Stimulated activated naive CD4-positive, alpha-beta T cell (primary cell): ENCODE results near the gene TBC1D24.

ENCODE experiments used
- DNase-seq, 6 experiments: peaks; one replicate each; lab custom pipeline; 2025; lab: John Stamatoyannopoulos, UW

Gene TBC1D24

DNA sequence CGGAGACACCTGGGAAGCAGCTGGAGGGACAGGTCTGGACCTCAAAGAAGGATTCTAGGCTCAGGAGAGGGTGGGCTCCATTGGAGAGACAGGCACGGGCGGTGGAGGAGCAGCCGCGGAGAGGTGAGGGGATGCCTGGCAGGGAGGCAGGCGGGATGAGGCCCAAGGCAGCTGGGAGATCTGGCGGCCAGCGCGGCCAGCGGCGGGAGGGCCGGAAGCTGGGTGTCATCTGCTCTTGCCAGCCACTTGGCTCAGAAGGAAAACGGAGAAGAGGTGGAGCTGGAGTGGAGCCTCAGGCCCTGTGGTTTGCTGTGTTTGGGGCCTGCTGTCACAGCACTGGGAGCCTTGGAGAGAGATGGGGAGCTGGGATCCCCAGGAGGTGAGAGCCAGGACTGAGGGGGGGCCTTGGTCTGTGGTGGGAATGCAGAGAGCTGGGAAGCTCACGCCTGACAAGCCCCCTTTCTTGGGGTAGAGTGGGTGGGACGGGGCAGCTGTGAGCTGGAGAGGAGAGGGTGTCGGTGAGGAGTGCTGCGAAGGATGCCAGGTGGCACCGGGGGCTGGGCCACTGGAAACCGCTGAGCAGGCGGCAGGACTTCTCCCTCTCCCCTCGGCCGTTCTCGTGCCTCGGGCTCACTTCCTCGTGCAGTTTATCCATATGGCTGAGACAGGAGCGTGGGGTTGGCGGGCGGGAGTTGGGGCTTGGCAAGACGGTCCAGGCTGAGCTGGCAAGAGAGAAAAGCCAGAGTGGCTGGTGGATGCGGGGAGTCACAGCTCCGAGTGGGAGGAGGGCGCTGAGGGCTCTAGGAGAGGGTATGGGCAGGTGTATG lies 8.0 kb downstream of the TBC1D24 start:
- DNase-seq: no peak

DNA sequence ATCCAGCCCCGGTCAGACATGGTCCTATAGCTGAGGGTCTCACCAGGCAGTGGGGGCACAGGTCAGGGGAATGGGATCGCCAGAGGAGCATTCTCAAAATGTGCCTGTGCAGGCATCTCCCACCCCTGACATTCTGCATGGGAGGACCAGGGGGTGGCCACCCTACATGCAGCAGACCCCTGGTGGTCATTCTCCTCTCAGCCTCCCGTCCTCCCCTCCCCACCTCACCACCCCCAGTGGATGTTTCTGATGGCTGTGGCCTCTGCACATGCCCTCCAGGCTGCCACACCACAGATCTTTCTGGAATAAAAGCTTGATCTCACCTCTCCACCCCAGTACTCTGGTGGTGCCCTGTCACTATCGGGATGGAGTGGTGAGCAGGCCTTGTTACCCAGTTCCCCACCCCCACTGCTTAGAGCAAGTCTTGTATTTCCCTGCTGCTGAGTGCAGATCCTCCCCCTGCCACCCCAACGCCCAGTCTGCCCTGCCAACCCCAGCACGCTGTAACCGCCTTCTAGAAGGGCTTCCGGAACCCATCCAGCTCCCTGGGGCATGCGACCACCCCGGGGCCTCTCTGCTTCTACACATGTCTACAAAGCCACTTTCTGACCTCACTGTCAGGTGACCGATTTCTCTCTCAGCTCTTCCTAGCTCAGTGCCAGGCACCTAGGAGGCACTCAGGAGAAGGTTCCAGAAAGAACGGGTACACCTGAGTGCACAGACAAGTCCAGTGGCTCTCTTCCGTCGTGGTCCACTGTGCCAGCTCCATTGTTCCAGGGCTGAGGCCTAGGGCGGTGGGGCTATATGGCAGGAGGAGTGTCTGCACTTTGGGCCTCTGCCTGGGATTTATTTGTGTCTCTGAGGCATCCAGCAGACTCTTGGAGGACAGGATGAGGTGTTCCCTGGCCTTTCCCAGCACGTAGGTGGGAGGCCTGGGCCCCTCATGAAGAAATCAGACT lies 9.3 kb downstream of the TBC1D24 start:
- DNase-seq: no peak

DNA sequence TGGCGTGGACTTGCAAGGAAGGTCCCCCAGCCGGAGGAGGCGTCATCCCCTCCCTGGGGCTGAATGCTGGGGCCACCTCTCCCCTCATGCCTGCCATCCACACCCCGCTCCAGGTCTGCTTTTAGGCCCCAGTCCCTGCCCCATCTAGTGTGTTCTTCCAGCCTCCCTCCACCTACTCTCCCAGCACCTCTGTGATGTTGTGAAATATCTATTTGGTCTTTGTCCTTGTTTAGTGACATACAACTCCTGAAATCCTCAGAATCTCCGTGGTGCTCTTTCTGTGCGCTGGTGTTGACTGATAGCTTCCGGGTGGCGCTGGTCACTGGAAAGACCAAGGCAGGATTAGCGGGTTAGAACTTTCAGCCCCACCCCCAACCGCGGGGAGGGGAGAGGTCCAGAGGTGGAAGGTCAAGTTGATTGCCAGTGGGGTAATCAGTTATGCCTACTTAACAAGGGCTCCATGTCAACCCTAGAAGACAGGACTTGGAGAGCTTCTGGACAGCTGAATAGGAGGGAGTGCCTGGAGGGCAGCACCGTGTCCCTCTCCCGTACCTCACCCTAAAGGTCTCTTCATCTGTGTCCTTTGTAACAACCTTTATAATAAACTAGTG lies 10.1 kb downstream of the TBC1D24 start:
- DNase-seq: no peak

DNA sequence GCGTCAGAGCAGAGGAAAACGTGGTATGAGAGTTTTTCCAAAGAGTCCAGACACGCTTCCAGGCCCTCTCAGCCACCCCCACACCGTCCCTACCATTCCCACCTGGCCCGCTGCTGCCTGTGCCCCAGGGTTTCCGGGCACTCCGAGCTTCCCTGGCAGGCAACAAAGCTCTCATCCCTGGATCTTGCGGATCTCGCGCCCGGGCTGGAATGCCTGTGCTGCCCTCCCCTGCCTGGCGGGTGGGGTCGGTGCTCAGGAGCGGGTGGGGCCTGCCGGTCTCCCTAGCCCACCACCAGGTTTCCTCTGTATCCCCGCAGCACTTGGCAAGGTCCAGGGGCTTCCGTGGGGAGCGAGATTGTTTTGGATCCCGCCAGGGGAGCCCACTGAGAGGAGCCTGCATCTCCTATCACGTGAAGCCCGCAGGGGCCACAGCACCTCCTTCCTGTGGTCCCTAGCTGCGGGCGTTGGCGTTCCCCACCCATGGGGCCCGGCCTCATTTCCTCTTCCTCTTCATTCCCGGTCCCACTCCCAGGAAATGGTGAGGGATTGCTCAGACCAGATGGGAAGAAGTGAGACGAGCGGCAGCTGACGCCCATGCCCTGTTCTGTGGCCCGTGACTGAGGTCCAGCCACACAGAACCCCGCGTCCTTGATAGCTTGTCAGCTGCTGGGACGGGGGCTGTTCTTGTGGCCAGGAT lies 11.0 kb downstream of the TBC1D24 start:
- no peak for DNase-seq

DNA sequence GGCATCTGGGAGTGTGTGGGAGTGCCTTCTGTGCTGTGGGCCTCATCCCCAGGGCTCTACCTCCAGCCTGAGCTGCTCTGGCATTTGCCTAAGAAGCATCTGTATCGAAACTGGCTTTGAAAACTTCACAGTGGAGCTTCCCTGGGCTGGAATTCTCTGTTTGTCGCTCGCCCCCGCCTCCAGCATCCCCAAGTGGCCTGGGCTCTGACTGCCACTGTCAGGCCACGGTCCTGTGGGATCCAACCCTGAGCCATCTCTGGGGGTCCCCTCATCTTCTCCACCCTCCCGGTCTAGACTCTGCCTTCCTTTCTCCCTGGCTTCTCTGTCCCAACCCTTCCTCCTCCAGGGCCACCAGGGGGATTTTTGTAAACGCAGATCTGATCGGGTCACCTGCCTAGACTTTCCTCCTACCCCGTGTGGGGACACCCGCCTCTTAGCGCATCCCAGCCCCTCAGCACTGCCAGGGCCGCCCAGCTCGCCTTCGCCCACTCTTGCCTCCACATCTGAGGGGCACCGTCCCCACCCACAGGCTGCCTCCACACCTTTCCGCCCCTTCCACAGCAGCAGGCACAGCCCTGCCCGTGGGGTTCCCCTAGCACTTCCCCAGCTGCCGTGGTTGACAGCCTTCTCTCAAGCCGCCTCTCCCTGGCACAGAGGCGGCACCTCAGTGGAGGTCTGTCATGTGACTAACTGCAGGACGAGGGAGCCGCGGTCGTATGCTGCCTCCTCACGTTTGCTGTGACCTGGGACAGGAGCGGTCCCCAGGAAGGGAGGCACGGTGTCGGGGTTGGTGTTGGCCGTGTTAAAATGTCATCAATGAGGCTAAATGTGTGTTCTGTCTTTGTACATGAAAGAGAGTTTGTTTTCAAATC lies 12.0 kb downstream of the TBC1D24 start:
- peak; percentile 60 to 83 (median 78) for DNase-seq

DNA sequence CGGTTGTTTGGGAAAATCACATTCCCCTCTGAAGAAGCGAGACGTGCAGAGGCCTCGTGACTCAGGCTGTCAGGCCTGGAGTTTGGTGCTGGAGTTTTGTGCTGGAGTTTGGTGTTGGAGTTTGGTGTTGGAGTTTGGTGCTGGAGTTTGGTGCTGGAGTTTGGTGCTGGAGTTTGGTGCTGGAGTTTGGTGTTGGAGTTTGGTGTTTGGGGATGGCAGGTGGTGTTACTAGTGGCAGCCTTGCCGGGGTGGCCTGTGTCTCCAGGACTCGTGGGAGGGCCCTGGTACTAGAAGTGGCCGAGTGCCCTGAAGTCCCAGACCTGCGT lies 12.6 kb downstream of the TBC1D24 start:
- no peak for DNase-seq

DNA sequence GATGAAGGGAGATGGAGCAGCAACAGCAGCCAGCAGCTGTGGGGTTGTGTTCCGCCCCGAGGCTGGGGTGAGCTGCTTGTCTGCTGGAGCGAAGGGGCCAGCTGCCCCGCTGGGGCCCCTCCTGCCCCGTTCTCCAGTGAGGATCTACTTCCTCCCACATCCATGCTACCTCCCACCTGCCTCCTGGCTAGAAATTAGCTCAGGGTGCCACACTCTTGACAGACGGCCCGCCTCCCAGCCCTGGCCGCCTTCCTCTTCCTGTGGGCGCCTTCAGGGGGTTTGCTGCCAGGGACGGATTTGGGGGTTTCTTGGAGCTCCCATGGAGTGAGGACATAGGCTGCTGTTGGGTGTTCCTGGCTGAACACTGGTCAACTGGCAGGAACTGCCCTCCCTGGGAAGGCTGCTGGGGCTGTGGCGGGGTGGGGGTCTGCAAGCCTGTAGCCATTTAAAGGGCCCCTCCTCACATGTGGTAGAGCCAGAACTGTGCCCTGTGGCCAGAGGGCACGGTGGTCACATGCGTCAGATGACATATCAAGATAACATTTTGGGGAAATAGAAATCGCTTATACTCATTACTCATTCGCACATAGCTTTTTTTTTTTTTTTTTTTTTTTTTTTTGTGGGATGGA lies 13.1 kb downstream of the TBC1D24 start:
- DNase-seq: no peak

DNA sequence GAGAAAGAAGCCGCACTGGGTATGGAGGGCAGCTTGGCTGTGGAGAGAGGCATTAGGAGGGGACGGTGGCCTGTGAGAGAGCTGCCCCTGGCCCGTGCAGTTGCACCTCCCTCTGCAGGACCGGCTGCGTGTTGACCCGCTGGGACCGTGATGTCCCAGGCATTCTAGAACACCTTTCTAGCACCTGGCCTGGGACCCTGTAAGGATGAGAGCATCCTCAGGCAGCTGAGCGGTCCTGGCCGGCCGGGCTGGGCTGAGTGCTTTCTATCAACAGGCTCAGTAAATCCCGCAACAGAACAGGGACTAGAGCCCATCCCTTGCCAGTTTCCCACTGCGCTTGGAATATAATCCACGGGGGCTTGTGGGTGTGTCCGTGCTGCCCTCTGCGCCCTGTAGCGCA lies 14.7 kb downstream of the TBC1D24 start:
- DNase-seq: no peak

DNA sequence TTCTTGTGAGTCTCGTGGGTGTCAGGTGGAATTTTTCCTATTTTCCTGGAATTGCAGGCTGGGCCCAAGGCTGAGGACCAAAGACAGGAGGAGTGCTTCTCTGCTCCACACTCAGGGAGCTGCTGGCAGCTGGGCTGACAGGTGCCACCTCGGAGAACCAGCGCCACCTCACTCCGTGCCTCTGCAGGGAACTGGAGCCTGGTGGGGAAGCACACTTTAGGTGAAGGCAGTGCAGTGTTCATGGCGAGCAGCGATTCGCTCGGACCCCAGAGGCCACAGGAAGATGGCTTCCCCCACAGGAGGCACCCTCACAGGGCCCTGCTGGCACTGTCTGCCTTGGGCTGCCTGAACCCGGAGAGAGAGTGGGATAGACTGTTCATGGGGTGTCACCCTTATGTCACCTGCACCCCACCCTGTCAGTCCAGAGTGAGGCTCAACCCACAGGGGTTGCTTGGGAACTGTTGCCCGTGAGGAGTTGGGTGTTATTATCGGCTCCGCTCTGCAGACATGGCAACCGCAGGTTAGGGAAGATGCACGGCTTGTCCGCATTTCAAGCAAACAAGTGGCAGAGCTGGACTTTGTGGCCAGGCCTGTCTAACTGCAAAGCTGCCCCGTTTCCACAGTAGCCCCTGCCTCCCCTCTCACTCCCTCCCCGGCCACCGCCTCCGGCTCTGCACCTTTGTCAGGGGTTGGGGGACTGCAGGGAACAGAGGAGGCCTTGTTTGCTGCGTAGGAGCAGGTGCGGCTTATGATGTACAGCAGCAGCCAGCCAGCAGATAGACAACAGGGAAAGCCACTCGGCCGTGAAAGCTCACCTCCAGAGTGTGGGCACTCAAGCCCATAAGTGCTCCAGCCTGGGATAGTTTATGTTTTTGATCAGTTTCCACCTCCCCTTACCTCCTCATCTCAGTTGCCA lies 15.5 kb downstream of the TBC1D24 start:
- no peak for DNase-seq

DNA sequence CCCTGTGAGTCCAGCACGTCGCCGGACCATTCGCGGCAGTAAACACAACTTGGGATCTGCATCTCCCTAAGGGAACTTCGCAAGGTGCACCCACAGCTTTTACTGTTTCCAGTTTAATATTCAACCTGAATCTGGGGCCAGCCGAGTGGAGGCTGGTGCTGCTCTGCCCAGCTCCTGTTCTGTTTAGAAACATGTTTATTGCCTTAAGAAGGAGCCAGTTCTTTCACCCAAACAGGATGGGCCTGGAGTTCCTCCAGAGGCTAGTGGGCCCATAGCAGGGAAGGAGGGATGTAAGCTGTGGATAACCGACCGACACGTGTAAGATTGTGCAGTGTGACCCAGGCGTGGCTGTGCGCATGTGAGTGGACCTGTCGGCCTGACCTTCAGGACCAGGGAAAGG lies 17.4 kb downstream of the TBC1D24 start:
- no peak for DNase-seq

DNA sequence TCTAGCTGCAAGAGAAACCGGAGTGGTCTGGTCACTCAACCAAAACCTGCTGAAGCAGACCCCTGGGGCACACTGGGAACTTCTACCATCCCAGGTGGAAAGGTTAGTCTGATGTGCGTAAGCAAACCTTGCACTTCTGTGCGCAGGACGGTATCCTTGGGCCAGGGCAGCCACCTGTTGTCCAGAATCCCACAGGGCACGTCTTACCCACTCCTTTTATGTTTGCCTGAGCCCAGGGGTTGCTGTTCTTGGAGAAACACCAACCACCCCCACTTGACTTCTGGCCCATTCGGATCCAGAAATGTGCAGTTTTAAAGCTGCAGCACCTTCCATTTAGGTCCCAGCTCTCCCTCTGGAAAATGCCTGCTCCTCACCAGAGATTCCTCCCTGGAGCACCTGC lies 18.7 kb downstream of the TBC1D24 start:
- no peak for DNase-seq

DNA sequence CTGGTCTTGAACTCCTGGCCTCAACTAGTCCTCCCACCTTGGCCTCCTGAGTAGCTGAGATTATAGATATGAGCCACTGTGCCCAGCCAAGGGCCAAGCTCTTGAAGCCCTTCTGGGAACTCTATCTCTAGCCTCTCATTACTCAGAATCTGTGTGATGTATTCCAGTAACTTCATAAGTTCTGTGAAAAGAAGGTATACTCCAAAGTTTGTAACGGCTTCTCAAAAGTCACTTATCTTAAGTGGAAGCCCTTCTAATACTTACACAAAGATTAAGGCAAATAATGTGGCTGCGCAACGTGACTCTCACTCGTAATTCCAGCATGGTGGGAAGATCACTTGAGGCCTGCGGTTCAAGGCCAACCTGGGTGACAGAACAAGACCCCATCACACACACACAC lies 19.7 kb downstream of the TBC1D24 start:
- no peak for DNase-seq

DNA sequence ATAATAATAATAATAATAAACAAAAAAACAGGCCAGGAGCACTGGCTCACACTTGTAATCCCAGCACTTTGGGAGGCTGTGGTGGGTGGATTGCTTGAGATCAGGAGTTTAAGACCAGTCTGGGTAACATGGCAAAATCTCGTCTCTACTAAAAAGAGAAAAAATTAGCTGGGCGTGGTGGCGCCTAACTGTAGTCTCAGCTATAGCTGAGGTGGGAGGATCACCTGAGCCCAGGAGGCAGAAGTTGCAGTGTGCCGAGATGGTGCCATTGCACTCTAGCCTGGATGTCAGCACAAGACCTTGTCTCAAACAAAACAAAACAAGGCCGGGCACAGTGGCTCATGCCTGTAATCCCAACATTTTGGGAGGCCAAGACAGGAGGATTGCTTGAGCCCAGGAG lies 20.1 kb downstream of the TBC1D24 start:
- DNase-seq: no peak

DNA sequence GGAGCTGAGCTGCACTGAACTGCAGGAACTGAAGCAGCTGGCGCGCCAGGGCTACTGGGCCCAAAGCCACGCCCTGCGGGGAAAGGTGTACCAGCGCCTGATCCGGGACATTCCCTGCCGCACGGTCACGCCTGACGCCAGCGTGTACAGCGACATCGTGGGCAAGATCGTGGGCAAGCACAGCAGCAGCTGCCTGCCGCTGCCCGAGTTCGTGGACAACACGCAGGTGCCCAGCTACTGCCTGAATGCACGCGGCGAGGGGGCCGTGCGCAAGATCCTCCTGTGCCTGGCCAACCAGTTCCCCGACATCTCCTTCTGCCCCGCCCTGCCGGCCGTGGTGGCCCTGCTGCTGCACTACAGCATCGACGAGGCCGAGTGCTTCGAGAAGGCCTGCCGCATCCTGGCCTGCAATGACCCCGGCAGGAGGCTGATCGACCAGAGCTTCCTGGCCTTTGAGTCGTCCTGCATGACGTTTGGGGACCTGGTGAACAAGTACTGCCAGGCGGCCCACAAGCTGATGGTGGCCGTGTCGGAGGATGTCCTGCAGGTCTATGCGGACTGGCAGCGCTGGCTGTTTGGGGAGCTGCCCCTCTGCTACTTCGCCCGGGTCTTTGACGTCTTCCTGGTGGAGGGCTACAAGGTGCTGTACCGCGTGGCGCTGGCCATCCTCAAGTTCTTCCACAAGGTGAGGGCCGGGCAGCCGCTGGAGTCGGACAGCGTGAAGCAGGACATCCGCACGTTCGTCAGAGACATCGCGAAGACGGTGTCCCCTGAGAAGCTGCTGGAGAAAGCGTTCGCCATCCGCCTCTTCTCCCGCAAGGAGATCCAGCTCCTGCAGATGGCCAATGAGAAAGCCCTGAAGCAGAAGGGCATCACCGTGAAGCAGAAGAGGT lies 21.5 kb downstream of the TBC1D24 start:
- DNase-seq: no peak

DNA sequence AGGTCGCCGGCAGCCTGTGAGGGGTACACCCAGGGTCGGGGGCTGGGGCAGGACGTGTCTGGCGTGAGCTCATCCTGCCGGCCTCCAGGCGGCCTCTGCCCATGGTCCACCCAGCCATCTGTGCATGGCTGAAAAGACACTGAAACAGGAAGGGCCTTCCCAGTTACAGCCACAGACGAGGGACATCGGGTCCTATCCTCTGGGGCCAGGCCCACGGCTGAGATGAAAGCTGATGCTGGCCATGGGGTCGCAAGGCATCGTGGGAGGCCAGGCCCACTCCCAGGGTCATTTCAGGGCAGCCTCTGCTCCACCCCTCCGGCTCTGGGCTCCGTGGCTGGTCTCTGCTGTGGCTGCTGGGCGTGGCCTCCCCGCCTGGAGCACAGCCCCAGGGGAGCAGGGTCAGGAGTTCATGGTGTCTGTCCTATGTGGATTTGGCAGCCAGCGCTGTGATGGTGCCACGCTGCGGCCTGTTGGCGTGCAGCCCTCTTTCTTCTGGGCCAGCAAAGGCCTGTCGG lies 22.2 kb downstream of the TBC1D24 start:
- DNase-seq: no peak

DNA sequence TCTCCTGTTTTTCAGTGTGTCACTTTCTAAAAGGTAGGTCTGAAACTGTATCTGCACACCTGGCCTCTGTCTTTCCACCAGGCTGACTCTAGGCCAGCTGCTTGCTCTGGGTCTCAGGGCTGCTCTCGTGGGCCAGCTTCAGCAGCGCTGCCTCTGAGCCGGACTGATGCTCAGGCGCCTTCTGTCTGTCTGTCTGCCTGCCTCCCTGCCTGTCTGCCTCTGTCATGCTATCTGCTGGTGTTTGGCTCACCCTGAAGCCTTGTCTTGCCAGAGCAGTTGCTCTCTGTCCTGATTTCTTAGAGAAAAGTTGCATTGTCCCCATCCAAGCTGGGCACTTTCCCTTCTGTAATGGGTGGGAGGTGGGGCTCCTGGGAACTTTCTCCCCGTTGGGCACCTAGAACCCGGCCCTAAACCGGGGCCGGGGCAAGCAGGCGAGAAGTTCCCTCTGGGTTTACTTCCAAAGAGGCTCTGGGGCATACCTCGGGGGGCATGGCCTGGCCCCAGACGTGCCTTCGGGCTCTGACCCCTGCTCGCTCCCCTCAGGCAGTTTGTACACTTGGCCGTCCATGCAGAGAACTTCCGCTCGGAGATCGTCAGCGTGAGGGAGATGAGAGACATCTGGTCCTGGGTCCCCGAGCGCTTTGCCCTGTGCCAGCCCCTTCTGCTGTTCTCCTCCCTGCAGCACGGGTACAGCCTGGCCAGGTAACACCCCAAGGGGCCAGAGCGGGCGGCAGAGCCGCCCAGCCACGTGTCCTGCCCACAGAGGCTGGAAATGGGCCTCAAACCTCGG lies 23.0 kb downstream of the TBC1D24 start:
- DNase-seq: no peak

DNA sequence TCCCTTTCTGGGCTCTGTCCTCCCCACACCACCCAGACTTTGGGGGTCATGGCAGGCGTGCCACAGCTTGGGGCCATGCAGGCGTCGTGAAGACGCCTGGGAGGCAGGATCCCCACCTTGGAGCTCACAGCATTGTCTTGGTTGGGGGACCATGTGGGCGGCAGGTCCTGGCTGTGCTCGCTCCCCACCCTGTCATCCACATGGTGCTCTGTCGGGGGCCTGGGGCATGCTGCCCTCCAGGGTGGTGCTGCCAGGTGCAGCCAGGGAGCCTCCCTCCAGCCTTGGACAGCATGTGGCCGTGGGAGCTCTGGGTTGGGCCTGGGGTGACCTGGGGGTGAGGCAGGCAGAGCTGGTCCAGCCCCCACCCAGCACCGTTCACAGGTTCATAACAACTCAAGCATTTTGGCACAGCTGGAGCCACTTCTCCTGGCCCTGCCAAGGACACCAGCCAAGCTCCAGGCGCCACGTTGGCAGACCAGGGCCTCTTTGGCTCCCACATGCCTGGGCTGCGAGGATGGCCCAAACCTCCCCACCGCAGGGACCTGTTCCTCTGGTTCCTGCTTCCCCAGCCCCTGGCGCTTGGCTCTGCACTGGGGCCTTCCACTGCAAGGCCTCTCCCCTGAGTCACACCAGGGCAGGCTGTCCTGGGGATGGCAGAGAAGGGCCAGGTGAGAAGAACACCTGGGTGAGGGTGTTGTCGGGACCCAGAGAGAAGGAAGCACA lies 23.8 kb downstream of the TBC1D24 start:
- DNase-seq: no peak
